Measurements from ENCODE around the gene LCLAT1.
"Not testable (repeated sequence)": the region's sequence is repeated elsewhere in the genome, so short reads cannot be mapped to it uniquely, and the experiment has no call there.

LCLAT1 gene

GRCh38 chr2:30639836-30640235, 192.8 kb downstream of the LCLAT1 start:
- DNase-seq (ENCODE audit: low spot score) (no peak), FAIRE-seq (no peak)

GRCh38 chr2:30641765-30642345, 194.8 kb downstream of the LCLAT1 start:
- FAIRE-seq (no peak), DNase-seq (ENCODE audit: low spot score) (no peak)

DNA sequence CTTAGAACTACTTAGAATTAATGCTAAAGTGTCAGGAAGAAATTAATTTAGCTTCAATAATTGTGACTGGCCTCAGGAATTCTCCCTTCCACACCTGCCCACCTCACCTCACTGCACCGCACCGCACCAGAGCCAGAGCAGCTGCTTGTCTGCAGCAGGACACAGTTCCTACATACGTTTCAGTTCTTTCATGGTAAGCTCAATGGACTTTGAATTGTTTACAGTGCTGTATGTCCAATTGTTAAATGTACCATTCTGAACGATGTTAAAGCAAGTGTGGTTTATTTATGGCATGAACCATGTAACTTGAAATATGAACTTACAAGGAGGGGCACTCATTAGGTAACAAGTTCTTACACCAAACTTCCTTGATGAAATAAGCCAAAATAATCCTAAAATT, 196.0 kb downstream of the LCLAT1 start:
- not testable (repeated sequence) for DNase-seq (ENCODE audit: low spot score); FAIRE-seq

GRCh38 chr2:30643674-30644073, 196.6 kb downstream of the LCLAT1 start:
- FAIRE-seq (no peak), DNase-seq (ENCODE audit: low spot score) (no peak)

GRCh38 chr2:30645081-30645744, 198.2 kb downstream of the LCLAT1 start:
- no peak for FAIRE-seq

DNA sequence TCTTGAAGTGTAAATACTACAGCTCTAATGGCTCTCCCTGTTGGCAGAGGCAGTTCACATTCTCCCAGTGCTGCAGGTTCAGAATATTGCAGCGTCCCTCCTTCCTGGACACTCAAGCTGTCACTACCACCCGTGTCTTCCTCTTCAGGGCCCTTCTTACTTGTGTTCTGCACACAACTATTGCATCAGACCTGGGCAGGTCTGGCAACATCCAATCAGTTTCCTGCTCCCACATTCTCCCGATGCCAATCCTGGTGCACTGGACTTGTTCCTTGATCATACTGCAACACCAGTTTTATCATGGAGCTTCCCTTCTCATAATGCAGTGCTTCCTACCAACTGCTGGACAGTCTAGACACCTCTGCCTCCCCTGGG, 198.7 kb downstream of the LCLAT1 start:
- DNase-seq (ENCODE audit: low spot score) (no peak), FAIRE-seq (no peak)

More at GRCh38 chr2:30645081-30645744, 198.2 kb downstream of the LCLAT1 start:
- no peak for DNase-seq (ENCODE audit: low spot score)

DNA sequence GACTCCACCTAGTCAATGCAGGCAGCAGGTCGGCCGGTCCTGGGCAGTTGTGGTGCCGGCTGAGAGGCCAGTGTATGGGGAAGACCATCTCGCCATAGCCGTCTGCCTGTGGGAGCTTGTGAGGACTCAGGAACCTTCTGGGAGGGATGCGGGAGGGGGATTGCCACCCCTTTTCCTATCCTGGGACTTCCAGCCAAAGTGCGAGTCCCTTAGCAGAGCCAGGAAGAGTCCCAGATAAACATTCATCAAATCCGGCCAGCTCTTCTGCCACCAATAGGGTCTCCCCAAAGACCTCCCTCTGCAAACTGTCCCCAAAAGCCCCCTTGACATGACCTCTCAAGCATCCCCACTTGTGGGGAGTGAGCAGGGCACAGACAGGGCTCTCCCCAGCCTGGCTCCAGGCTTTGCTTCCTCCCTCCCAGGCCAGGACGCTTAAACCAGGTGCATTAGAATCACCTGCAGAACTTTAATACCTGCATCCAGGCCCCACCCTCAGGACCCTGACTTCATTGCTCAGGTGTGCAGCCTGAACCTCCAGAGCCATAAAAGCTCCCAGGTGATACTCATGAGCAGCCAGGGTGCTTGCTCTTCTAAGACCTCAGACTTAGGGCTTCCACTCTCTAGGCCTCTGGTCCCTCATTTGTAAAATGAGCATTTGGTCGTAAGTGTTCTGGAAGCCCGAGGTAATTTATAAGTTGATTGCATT, 200.9 kb downstream of the LCLAT1 start:
- FAIRE-seq (no peak), DNase-seq (ENCODE audit: low spot score) (no peak)

DNA sequence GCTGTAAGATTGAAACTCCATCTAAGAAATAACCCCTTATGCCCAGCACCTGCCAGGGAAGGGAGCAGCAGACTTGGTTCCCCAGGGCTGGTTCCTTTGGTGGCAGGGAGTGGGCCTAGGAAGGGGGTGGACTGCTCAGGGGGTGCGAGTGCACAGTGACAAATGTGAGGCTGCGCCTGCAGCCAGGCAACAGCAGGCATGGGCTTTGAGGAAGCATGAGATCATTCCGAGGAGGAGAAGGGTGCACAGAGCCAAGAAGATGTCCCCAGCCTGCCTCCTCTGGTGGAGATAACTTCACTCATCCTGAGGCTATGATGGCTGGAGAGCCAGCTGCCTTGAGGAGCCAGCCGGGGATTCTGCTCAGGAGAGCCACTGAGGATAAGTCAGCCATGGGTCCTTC, 202.2 kb downstream of the LCLAT1 start:
- no peak for DNase-seq (ENCODE audit: low spot score)
- no peak for FAIRE-seq

GRCh38 chr2:30649828-30650227, 202.8 kb downstream of the LCLAT1 start:
- no peak for FAIRE-seq
- DNase-seq (ENCODE audit: low spot score), result no peak

DNA sequence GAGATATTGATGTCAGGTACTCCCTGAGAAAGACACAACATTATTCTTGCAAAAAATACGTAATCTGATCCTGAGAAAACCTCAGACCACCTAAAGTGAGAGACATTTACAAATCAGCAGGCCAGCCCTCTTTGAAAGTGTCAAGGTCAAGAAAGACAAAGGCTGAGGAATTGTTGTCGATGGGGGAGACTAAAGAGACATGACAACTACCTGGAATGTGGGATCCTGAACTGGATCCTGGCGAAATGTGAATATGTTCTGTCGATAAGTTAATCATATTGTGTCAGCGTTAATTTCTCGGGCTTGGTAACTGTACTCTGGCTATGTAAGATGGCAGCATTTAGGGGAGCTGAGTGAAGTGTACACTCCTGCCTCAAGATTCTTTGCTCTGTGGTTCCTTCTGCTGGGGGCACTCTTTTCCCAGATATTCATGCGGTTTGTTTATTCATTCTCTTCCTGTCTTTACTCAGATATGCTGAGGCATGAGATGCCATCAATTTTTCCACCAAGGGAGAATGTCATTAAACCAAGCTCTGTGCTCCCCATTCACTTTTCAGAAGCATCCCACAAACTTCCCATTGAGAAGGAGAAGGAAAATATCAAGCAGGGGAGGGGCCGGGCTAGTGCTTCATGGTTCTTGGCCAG, 205.3 kb downstream of the LCLAT1 start:
- FAIRE-seq (no peak), DNase-seq (ENCODE audit: low spot score) (no peak)

DNA sequence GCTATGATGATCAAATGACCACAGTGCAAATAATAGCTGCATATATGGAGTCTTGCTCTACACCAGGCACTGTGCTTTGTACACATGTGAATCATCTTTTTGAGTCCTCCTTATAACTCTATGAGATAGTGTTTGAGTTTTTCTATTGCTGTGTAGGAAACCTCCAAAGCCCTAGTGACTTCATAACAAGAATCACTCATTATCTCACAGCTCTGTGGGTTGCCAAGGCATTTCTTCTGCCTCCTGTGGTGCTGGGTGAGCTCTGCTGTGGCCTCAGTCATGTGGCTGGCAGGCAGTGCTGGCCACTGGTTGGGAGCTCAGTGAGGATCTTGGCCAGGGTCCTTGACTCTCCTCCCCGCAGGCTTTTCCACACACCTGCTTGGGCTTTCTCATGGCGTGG, 206.8 kb downstream of the LCLAT1 start:
- peak; percentile 67 for DNase-seq (ENCODE audit: low spot score)
- no peak for FAIRE-seq

GRCh38 chr2:30654404-30654803, 207.4 kb downstream of the LCLAT1 start:
- FAIRE-seq, result no peak
- DNase-seq (ENCODE audit: low spot score), result no peak

DNA sequence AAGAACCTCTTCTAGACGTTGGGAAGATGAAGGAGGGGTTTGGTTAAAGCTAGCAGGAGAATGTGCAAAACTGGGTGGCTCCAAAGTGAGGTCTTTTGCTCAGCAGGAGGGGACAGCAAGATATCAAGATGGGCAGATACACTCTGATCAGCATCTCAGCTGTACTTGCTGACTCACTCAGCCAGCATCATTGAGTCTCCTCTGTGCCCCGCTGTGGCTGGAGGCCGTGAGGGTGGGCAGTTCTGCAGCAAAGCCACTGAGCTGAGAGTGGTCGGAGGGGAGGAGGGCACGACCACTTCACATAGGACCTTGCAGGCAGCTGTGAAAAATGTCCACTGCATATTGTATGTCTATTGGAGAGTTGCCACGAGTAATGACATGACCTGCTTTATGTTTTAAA, 208.2 kb downstream of the LCLAT1 start:
- DNase-seq (ENCODE audit: low spot score) (peak; percentile 32), FAIRE-seq (no peak)

GRCh38 chr2:30655660-30656059, 208.6 kb downstream of the LCLAT1 start:
- DNase-seq (ENCODE audit: low spot score), result peak; percentile 56
- no peak for FAIRE-seq

GRCh38 chr2:30656079-30656478, 209.0 kb downstream of the LCLAT1 start:
- DNase-seq (ENCODE audit: low spot score) (peak; percentile 91), FAIRE-seq (peak; percentile 82)

- DNase-seq (ENCODE audit: low spot score) (no peak), FAIRE-seq (no peak)
Observed at GRCh38 chr2:30661173-30662107, 214.4 kb downstream of the LCLAT1 start.

GRCh38 chr2:30662268-30663131, 215.5 kb downstream of the LCLAT1 start:
- DNase-seq (ENCODE audit: low spot score), result peak; percentile 50
- FAIRE-seq, result no peak

DNA sequence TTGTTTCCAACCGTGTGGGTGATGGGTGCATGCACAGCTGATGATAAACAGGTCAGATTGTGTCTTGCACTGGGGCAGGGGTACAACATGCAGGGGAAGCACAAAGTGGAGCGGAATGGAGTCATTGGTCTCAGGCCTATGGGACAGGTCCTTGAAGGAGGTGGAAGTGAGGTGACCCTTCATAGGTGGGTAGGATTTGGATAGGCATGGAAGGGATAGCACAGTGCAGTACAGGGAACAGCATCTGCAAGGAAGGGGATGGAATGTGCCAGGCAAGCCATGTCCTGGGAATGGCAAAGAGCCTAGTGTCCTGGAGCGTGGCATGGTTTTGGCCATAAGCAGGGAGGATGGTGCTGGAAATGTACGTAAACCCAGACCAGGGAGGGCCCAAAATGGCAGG, 216.3 kb downstream of the LCLAT1 start:
- no peak for DNase-seq (ENCODE audit: low spot score)
- no peak for FAIRE-seq

DNA sequence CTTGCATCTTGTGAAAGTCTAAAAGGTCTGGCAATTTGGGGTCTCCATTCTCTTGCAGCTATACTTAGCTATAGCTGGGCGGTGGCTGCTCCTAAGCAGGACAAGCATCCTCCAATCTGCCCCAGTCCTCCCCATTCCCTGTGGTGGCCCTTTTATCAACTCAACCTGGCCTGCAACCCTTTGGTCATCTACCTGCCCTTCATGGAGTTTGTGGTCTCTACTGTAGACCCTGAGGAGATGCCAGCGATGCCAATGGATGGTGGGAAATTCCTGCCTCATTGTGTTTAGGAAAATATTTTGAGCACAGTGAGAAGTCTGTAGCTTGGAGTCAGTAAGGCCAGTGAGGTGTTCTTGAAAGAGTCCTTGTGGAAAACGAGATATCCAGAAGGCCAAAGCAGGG, 216.8 kb downstream of the LCLAT1 start:
- FAIRE-seq (no peak), DNase-seq (ENCODE audit: low spot score) (no peak)

- peak; percentile 92 for DNase-seq (ENCODE audit: low spot score)
Observed at GRCh38 chr2:30664761-30665358, 217.8 kb downstream of the LCLAT1 start.

More at GRCh38 chr2:30664761-30665358, 217.8 kb downstream of the LCLAT1 start:
- FAIRE-seq, result peak; percentile 62

All from RCC 7860 (cell line).